HL-60 (cell line): ENCODE measurements around the gene BAZ2B.

Source experiments
- DNase-seq, 2 experiments: peaks; one replicate each; pipeline ENCODE4 v3.0.0-alpha.2; 2010 to 2020; ENCODE audit warnings: low read depth in 1 of 2, low spot score in 1 of 2
- H3K27ac ChIP-seq: fragments of 250-450 bp; sonication (Bioruptor Pico); replicated peaks from 2 replicates; pipeline ENCODE4 v1.5.1; 2020; ENCODE audit warnings: mild to moderate bottlenecking, moderate library complexity
- H3K27me3 ChIP-seq: fragments of 250-450 bp; sonication (Bioruptor Pico); 2 replicates; pipeline ENCODE4 v1.5.1; 2021; ENCODE audit warnings: mild to moderate bottlenecking, moderate library complexity; ENCODE audit not compliant: insufficient read depth, poor library complexity, severe bottlenecking
- H3K4me3 ChIP-seq: replicated peaks from 2 replicates; pipeline ENCODE4 v1.5.1; 2011; ENCODE audit warnings: mild to moderate bottlenecking, control low read depth, low read length; ENCODE audit not compliant: insufficient read depth
- CTCF ChIP-seq: IDR thresholded peaks from one replicate; pipeline ENCODE4 v1.5.1; 2011; ENCODE audit warnings: low read length, control low read depth, inconsistent platforms; ENCODE audit not compliant: insufficient read depth
- GABPA ChIP-seq: IDR thresholded peaks from 2 replicates; pipeline ENCODE4 v1.6.1; 2012; ENCODE audit warnings: low read depth
- POLR2AphosphoS5 ChIP-seq: IDR thresholded peaks from 2 replicates; pipeline ENCODE4 v1.6.1; 2012; ENCODE audit warnings: low read depth
- REST ChIP-seq: IDR thresholded peaks from 2 replicates; pipeline ENCODE4 v1.6.1; 2012; ENCODE audit warnings: low read depth; ENCODE audit not compliant: insufficient replicate concordance
- SPI1 ChIP-seq: IDR thresholded peaks from 2 replicates; pipeline ENCODE4 v1.6.1; 2012; ENCODE audit warnings: low read depth, mild to moderate bottlenecking, borderline replicate concordance

The BAZ2B gene

DNA sequence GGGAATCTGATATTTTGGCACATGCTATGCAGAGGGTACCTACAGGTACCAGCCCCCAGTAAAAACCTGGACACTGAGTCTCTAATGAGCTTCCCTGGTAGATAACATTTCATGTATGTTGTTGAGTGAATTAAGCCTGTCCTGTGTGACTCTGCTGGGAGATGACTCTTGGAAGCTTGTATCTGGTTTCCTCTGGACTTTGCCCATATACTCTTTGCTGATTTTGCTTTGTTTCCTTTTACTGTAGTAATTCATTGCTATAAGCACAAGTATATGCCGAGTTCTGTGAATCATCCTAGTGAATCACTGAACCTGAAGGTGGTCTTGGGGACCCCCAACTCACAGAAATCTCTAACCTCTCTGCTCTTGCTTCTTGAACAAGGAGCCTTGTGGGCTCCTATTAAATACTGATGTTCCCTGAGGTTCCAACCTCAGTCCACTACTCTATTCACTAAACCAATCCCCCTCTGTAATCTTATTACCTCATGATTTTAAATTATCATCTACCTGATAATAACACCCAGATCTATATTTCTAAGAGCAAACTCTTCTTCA, 235.6 kb downstream of the BAZ2B start:
- no peak overlapping the region for H3K27ac ChIP-seq
- DNase-seq, result no peak
- no peak overlapping the region for H3K4me3 ChIP-seq
- no peak for TF ChIP-seq POLR2AphosphoS5
- no peak for TF ChIP-seq CTCF
- TF ChIP-seq GABPA, result no peak
- no peak for TF ChIP-seq SPI1
- TF ChIP-seq REST, result no peak
- no peaks in the 10 kb centered on the region for H3K27me3 ChIP-seq

GRCh38 chr2:159379181-159379580, 237.2 kb downstream of the BAZ2B start:
- TF ChIP-seq GABPA (no peak), CTCF (no peak), POLR2AphosphoS5 (no peak), REST (no peak), SPI1 (no peak)
- no peak overlapping the region for H3K27ac ChIP-seq
- no peak for DNase-seq

GRCh38 chr2:159375241-159375640, 241.1 kb downstream of the BAZ2B start:
- H3K27ac ChIP-seq, result no peak overlapping the region
- TF ChIP-seq REST, result no peak
- no peak for TF ChIP-seq GABPA
- TF ChIP-seq POLR2AphosphoS5, result no peak
- TF ChIP-seq SPI1, result no peak
- no peak for TF ChIP-seq CTCF
- no peak for DNase-seq
- no peak overlapping the region for H3K4me3 ChIP-seq
- H3K27me3 ChIP-seq, result no peaks in the 10 kb centered on the region

More at GRCh38 chr2:159379181-159379580, 237.2 kb downstream of the BAZ2B start:
- Histone ChIP-seq H3K27me3 (no peaks in the 10 kb centered on the region), H3K4me3 (no peak overlapping the region)
